Duodenal mucosa (tissue), 2 donors: ENCODE results near the gene GGACT.
"Not testable (repeated sequence)": the region's sequence is repeated elsewhere in the genome, so short reads cannot be mapped to it uniquely, and the experiment has no call there.

Experiments
- H3K27ac ChIP-seq: one replicate; pipeline ENCODE4 v1.7.0; 2013; ENCODE audit warnings: low read depth, low read length
- H3K27me3 ChIP-seq, 2 donors: one replicate each; pipeline ENCODE4 v1.7.0; 2013; ENCODE audit warnings: low read length in 2 of 2, control low read depth in 1 of 2; ENCODE audit not compliant: insufficient read depth in 2 of 2, control insufficient read depth in 1 of 2
- H3K36me3 ChIP-seq, 2 donors: one replicate each; pipeline ENCODE4 v1.7.0; 2013; ENCODE audit warnings: low read length in 2 of 2, control low read depth in 1 of 2; ENCODE audit not compliant: insufficient read depth in 2 of 2, control insufficient read depth in 1 of 2
- H3K4me1 ChIP-seq, 2 donors: one replicate each; pipeline ENCODE4 v1.7.0; 2013; ENCODE audit warnings: low read length in 2 of 2, control low read depth in 1 of 2; ENCODE audit not compliant: insufficient read depth in 2 of 2, control insufficient read depth in 1 of 2
- H3K4me3 ChIP-seq, 2 donors: one replicate each; pipeline ENCODE4 v1.7.0; 2013; ENCODE audit warnings: low read length in 2 of 2, low read depth in 1 of 2
- H3K9ac ChIP-seq, 2 donors: one replicate each; pipeline ENCODE4 v1.7.0; 2013; ENCODE audit warnings: low read length in 2 of 2, low read depth in 1 of 2
- H3K9me3 ChIP-seq, 2 donors: one replicate each; pipeline ENCODE4 v1.7.0; 2013; ENCODE audit warnings: low read length in 2 of 2, control low read depth in 1 of 2; ENCODE audit not compliant: control insufficient read depth in 1 of 2

GGACT gene

GRCh38 chr13:100526318-100527000, 62.1 kb downstream of the GGACT start:
- Histone ChIP-seq H3K27ac (no peak overlapping the region), H3K9me3 (no peaks in the 10 kb centered on the region), H3K9ac (no peak overlapping the region), H3K4me1 (peaks cover 4 to 9% of the 10 kb centered on the region in 2 donors), H3K36me3 (peaks cover 0 to 8% of the 10 kb centered on the region in 2 donors), H3K4me3 (no peak overlapping the region), H3K27me3 (no peaks in the 10 kb centered on the region)

- Histone ChIP-seq H3K4me1 (peaks cover 4 to 9% of the 10 kb centered on the region in 2 donors), H3K36me3 (peaks cover 0 to 8% of the 10 kb centered on the region in 2 donors), H3K9ac (no peak overlapping the region), H3K4me3 (no peak overlapping the region), H3K27ac (no peak overlapping the region), H3K27me3 (no peaks in the 10 kb centered on the region), H3K9me3 (no peaks in the 10 kb centered on the region)
Observed at GRCh38 chr13:100525453-100526317, 62.9 kb downstream of the GGACT start.

GRCh38 chr13:100524688-100525087, 63.9 kb downstream of the GGACT start:
- H3K27me3 ChIP-seq, H3K27ac ChIP-seq, H3K4me3 ChIP-seq, H3K36me3 ChIP-seq, H3K9me3 ChIP-seq, H3K9ac ChIP-seq, H3K4me1 ChIP-seq: not testable (repeated sequence)

- Histone ChIP-seq H3K36me3 (peaks cover 0 to 4% of the 10 kb centered on the region in 2 donors), H3K4me1 (peaks cover 4 to 9% of the 10 kb centered on the region in 2 donors), H3K9me3 (no peaks in the 10 kb centered on the region), H3K27ac (no peak overlapping the region), H3K4me3 (no peak overlapping the region), H3K27me3 (no peaks in the 10 kb centered on the region), H3K9ac (no peak overlapping the region)
Observed at GRCh38 chr13:100523981-100524386, 64.6 kb downstream of the GGACT start.

GRCh38 chr13:100523411-100523810, 65.2 kb downstream of the GGACT start:
- Histone ChIP-seq H3K27ac (no peak overlapping the region), H3K4me1 (peaks cover 6 to 9% of the 10 kb centered on the region in 2 donors), H3K9me3 (no peaks in the 10 kb centered on the region), H3K4me3 (no peak overlapping the region), H3K27me3 (no peaks in the 10 kb centered on the region), H3K9ac (no peak overlapping the region), H3K36me3 (peaks cover 0 to 2% of the 10 kb centered on the region in 2 donors)

GRCh38 chr13:100522618-100523309, 65.8 kb downstream of the GGACT start:
- Histone ChIP-seq H3K27me3 (no peaks in the 10 kb centered on the region), H3K9ac (no peak overlapping the region), H3K4me1 (peaks cover 9 to 13% of the 10 kb centered on the region in 2 donors), H3K27ac (no peak overlapping the region), H3K4me3 (no peak overlapping the region), H3K9me3 (no peaks in the 10 kb centered on the region), H3K36me3 (no peaks in the 10 kb centered on the region)

GRCh38 chr13:100521851-100522617, 66.6 kb downstream of the GGACT start:
- no peak overlapping the region for H3K9ac ChIP-seq
- no peaks in the 10 kb centered on the region for H3K27me3 ChIP-seq
- no peaks in the 10 kb centered on the region for H3K36me3 ChIP-seq
- H3K4me1 ChIP-seq = peaks cover 14 to 19% of the 10 kb centered on the region in 2 donors
- H3K27ac ChIP-seq = no peak overlapping the region
- H3K9me3 ChIP-seq = no peaks in the 10 kb centered on the region
- H3K4me3 ChIP-seq = no peak overlapping the region

GRCh38 chr13:100520936-100521850, 67.4 kb downstream of the GGACT start:
- Histone ChIP-seq H3K4me3 (no peak overlapping the region), H3K9me3 (no peaks in the 10 kb centered on the region), H3K4me1 (peaks cover 18 to 19% of the 10 kb centered on the region in 2 donors), H3K9ac (no peak overlapping the region), H3K36me3 (no peaks in the 10 kb centered on the region), H3K27ac (no peak overlapping the region), H3K27me3 (no peaks in the 10 kb centered on the region)

- Histone ChIP-seq H3K27ac (no peak overlapping the region), H3K27me3 (no peaks in the 10 kb centered on the region), H3K36me3 (peaks cover 0 to 4% of the 10 kb centered on the region in 2 donors), H3K4me3 (no peak overlapping the region), H3K9me3 (no peaks in the 10 kb centered on the region), H3K9ac (no peak overlapping the region), H3K4me1 (peaks cover 18 to 19% of the 10 kb centered on the region in 2 donors)
Observed at GRCh38 chr13:100519626-100520025, 69.0 kb downstream of the GGACT start.
